ENCODE measurements around the gene CCL19. TPM values are rescaled to one million over a fixed set of nuclear protein-coding genes. Genes with fewer than 3 reads are reported as not detected.

Gene CCL19
- total and polyA plus RNA-seq, 2 of the 8 experiments (the other 6 are each of a cell fraction or from before 2014, with no cell fraction given), result not detected

- TF ChIP-seq GTF2F1 (IDR thresholded peaks at IDR 0.05; ENCODE audit: borderline replicate concordance, low read depth, low read length), result no peak
- TF ChIP-seq RXRA (IDR thresholded peaks at IDR 0.05; ENCODE audit: insufficient read depth, low read depth, low read length), result no peak
- no peak for TF ChIP-seq POU5F1 (IDR thresholded peaks at IDR 0.05; ENCODE audit: low read depth, low read length)
- TF ChIP-seq CTCF (IDR thresholded peaks at IDR 0.05; ENCODE audit: control extremely low read depth in 1 of 3, insufficient read depth in 1 of 3, low read depth in 1 of 3, low read length in 3 of 3), result no peak
- no peak for TF ChIP-seq SRF (IDR thresholded peaks at IDR 0.05; ENCODE audit: low read depth, low read length)
- TF ChIP-seq ZNF274 (IDR thresholded peaks at IDR 0.05; ENCODE audit: borderline replicate concordance, extremely low read depth, low read length), result no peak
- TF ChIP-seq CTBP2 (IDR thresholded peaks at IDR 0.05; ENCODE audit: borderline replicate concordance, insufficient read depth, insufficient read length, low read length), result no peak
- no peak overlapping the region for H3K23ac ChIP-seq (ENCODE audit: insufficient read length)
- no peaks in the 10 kb centered on the region; the same call in 1 of the 2 replicates for H3K23me2 ChIP-seq (ENCODE audit: low read depth, low read length)
- no peaks in the 10 kb centered on the region for H3K79me2 ChIP-seq (ENCODE audit: control insufficient read depth in 1 of 2, insufficient read depth in 2 of 2, low read length in 2 of 2)
- H2BK15ac ChIP-seq (ENCODE audit: low read length), result no peak overlapping the region
- no peaks in the 10 kb centered on the region for H3K79me1 ChIP-seq (ENCODE audit: low read depth, low read length)
- no peak overlapping the region for H4K91ac ChIP-seq (replicated peaks; ENCODE audit: insufficient read length, low read length)
- no peak overlapping the region for H4K5ac ChIP-seq (ENCODE audit: insufficient read length, low read depth, low read length)
- WGBS, 2 experiments (ENCODE audit: extremely low coverage in 1 of 2, insufficient coverage in 1 of 2, insufficient read length in 1 of 2, insufficient replicate concordance in 2 of 2, low coverage in 1 of 2, low lambda C conversion rate in 2 of 2, missing lambda C conversion rate in 1 of 2), result 70% methylated on average over 3 of the region's 3 CpGs; no CpG with 5 or more reads in 1 of the 2 experiments
- H2BK5ac ChIP-seq (ENCODE audit: low read depth, low read length), result no peak overlapping the region
- no peak overlapping the region for H2BK120ac ChIP-seq (replicated peaks; ENCODE audit: low read depth, low read length)
- no peak overlapping the region for H3K56ac ChIP-seq (replicated peaks; ENCODE audit: insufficient read length, low read depth, low read length)
- no peak overlapping the region for H2BK20ac ChIP-seq (ENCODE audit: low read length)
- FAIRE-seq (no peak), DNase-seq (ENCODE audit: low read depth in 1 of 2, low spot score in 2 of 2) (no peak)
- no peak overlapping the region for H2BK12ac ChIP-seq (ENCODE audit: low read depth, low read length)
- peaks cover 0 to 1% of the 10 kb centered on the region in 2 experiments; a peak in 1 of 4 replicates for H3K9me3 ChIP-seq (ENCODE audit: insufficient read depth in 2 of 2, low read depth in 1 of 2, low read length in 1 of 2)
- no peak overlapping the region for H3K9ac ChIP-seq (replicated peaks in 1 of 4; ENCODE audit: extremely low read depth in 1 of 4, low read depth in 3 of 4, low read length in 3 of 4)
- H3K27ac ChIP-seq (ENCODE audit: low read depth, low read length), result no peak overlapping the region
- POLR2A ChIA-PET (ENCODE audit: partially characterized antibody), result no interaction called here
- H3K27me3 ChIP-seq (replicated peaks in 1 of 4; ENCODE audit: control insufficient read depth in 3 of 4, extremely low read depth in 1 of 4, insufficient read depth in 3 of 4, low read length in 3 of 4), result no peaks in the 10 kb centered on the region
- no peak overlapping the region for H2AFZ ChIP-seq (ENCODE audit: low read length)
- no peak overlapping the region for H3K4ac ChIP-seq (replicated peaks; ENCODE audit: insufficient read length, low read depth, low read length)
- no peak overlapping the region for H3K18ac ChIP-seq (ENCODE audit: extremely low read depth, low read length)
- no peak overlapping the region for H3K14ac ChIP-seq (ENCODE audit: insufficient read length)
- 0 out of 7 replicates have a peak, but pooled peaks cover 0 to 2% (median under 1%) of the 10 kb centered on the region in 4 experiments for H3K4me1 ChIP-seq (replicated peaks in 1 of 4; ENCODE audit: control insufficient read depth in 3 of 4, insufficient read depth in 4 of 4, low read length in 3 of 4)
- peaks cover 0 to 4% of the 10 kb centered on the region in 2 experiments for H4K20me1 ChIP-seq (replicated peaks in 1 of 2; ENCODE audit: control insufficient read depth in 1 of 2, insufficient read depth in 2 of 2, low read length in 2 of 2)
- H4K8ac ChIP-seq (ENCODE audit: extremely low read depth, insufficient read depth, low read length), result no peak overlapping the region
- no peaks in the 10 kb centered on the region for H3K36me3 ChIP-seq (ENCODE audit: control insufficient read depth in 2 of 4, insufficient read depth in 4 of 4, low read length in 3 of 4)
- no peak overlapping the region for H2AK5ac ChIP-seq (ENCODE audit: low read depth, low read length)
- CTCF ChIA-PET (ENCODE audit: partially characterized antibody), result interaction anchor here (0.9 to 5.0 kb wide), 20 partner anchors 9 to 222 kb away, joined by 3 to 108 read pairs (median 6); partner anchors contain the start of genes ARID3C and CCL19
- no peak overlapping the region for H3K4me2 ChIP-seq (ENCODE audit: insufficient read depth in 1 of 2, low read depth in 2 of 2, low read length in 2 of 2)
- H3K4me3 ChIP-seq (ENCODE audit: extremely low read depth in 1 of 4, insufficient read depth in 2 of 4, low read depth in 3 of 4, low read length in 4 of 4), result no peak overlapping the region
These were observed 16.6 kb downstream of the CCL19 start for GRCh38 chr9:34674440-34674839.
